ENCODE results near the gene CTSZ. TPM values are rescaled to one million over a fixed set of nuclear protein-coding genes. Genes with fewer than 3 reads are reported as not detected.
"Not testable (repeated sequence)": the region's sequence is repeated elsewhere in the genome, so short reads cannot be mapped to it uniquely, and the experiment has no call there.

The CTSZ gene
- total RNA-seq, 1 donor from 2014 or later, result 58.6 TPM

GRCh38 chr20:58978351-58979190, 28.5 kb downstream of the CTSZ start:
- no peak for DNase-seq

- no peak for DNase-seq
Measured at GRCh38 chr20:58976061-58976730, 30.9 kb downstream of the CTSZ start.

- no peak for DNase-seq
Measured at GRCh38 chr20:58975353-58975752, 31.7 kb downstream of the CTSZ start.

GRCh38 chr20:58973866-58974265, 33.2 kb downstream of the CTSZ start:
- no peak for DNase-seq

DNA sequence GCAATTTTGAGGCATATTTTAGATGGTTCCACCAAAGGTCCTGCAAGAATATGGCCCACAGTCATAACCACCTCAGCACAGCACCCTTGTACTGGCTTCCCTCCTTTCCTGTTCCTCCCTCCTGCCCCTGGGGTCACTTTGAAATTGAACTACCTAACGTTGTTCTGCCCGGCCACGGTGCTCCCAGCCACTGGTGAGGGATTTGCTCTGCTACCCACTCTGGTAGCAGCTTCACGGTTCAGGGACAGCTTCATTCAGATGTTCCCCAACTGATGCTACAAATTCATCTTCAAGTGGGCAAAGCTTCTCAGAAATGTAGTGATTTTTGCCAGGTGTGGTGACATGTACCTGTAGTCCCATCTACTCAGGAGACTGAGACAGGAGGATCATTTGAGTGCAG, 33.9 kb downstream of the CTSZ start:
- no peak for DNase-seq

GRCh38 chr20:58971429-58971828, 35.6 kb downstream of the CTSZ start:
- no peak for DNase-seq

- DNase-seq, result no peak
Measured at GRCh38 chr20:58970146-58970545, 36.9 kb downstream of the CTSZ start.

GRCh38 chr20:58969439-58969838, 37.6 kb downstream of the CTSZ start:
- no peak for DNase-seq

GRCh38 chr20:58967652-58968429, 39.2 kb downstream of the CTSZ start:
- DNase-seq, result no peak

DNA sequence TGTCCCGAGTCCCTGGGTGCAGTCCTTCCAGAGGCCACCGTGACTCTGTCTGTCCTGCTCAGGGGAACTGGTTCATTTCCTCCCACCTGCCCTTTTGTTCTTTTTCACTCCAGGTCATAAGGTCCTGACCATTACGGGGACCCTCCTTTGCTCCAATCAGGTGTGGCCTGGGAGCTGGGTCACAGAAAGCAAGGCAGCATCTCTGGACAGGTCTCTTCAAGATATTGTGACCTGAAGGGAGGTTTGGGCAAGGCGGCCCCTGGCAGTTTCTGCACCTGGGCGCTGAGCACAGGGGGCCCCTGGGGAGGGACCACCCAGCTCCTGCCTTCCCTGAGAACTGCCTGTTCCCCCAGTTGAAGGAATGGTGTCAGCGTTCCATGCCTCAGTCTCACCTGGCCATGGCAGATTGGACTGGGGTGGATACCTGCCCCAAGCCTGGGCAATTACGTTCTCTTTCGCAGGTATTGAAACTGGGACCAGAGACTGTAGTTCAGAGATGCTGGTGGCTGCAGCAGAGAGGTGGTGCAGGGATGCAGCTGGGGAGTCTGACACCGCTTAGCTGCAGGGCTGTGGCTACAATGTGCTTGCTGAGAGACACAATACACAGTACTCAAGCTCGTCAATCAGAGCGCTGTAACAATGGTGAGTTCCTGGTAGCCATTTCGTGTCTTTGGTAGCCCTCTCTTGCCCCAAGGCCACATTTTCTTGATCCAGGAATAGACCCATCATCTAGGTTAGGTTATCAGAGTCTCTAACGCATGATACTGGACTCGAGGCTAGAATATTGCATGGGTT, 41.6 kb downstream of the CTSZ start:
- no peak for DNase-seq

- not testable (repeated sequence) for DNase-seq
Measured at GRCh38 chr20:58963922-58964321, 43.1 kb downstream of the CTSZ start.

- DNase-seq, result no peak
Measured at GRCh38 chr20:58963060-58963584, 43.9 kb downstream of the CTSZ start.

- DNase-seq, result no peak
Measured at GRCh38 chr20:58959652-58960051, 47.4 kb downstream of the CTSZ start.

DNA sequence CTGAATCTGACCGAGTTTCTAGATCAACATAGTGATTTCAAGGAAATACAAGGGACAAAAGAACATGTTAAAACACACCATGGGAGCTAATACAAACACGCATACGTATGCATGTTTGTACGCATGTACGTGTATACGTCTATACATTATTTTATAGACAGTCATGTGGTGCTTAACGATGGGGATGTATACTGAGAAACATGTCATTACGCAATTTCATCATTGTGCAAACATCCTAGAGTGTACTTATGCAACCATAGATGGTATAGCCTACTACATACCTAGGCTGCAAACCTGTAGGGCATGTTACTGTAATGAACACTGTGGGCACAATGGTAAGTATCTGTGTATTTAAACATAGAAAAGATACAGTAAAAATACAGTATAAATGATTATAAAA, 51.0 kb downstream of the CTSZ start:
- no peak for DNase-seq

- DNase-seq, result no peak
Measured at GRCh38 chr20:58953050-58953449, 54.0 kb downstream of the CTSZ start.

DNA sequence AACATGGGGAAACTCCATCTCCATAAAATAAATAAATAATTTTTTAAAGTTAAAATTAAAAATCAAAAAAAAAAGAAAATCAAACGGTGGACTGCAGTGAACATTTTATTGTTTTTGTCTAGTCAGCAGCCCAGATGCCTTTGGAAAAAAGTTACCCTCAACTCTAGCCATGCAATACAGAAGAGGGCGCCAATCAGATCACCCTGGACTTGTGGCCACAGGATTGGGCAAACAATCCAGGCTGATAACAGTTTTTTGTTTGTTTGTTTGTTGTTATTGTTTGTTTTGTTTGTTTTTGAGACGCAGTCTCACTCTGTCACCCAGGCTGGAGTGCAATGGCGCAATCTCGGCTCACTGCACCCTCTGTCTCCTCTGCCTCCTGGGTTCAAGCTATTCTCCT, 56.5 kb downstream of the CTSZ start:
- DNase-seq, result no peak

DNA sequence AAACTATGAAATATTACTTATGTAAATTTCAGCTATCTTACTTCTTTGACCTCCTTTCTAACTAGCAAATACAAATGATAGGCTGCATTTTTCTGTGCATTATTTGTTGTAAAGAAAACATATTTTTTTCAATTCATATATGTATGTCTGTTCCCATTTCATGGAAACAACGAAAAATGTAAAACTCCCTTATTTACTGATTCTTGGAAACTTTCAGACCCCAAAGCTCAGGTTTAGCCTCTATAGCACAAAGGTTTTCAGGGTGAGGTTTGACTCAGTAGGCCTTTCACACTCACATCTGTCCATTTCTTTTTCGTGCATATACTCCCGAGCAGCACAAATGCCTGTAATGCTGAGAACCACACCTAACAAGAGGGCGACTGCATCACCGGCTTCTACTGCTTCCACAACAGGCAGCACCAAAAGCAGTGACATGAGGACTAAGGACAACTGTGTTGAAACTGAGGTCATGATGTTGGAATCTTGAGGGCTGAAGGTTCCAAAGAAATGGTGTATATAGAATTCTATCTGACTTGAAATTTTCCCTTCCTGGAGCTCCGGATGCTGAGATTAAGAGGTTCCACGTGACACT, 59.2 kb downstream of the CTSZ start:
- DNase-seq, result not testable (repeated sequence)

- no peak for DNase-seq
Measured at GRCh38 chr20:58945965-58946631, 61.0 kb downstream of the CTSZ start.
